GM21381 (cell line): ENCODE data around the gene ATP6V1G3.
"Not testable (repeated sequence)": the region's sequence is repeated elsewhere in the genome, so short reads cannot be mapped to it uniquely, and the experiment has no call there.

Source experiments
- ATAC-seq: cut with Tn5 transposase; IDR thresholded peaks from one replicate; pipeline ENCODE4 v1.9.1; 2021; ENCODE audit warnings: mild to moderate bottlenecking, moderate library complexity; ENCODE audit not compliant: unreplicated experiment

ATP6V1G3 gene

GRCh38 chr1:198498103-198498385 is 42.4 kb downstream of the ATP6V1G3 start:
- ATAC-seq = no peak

DNA sequence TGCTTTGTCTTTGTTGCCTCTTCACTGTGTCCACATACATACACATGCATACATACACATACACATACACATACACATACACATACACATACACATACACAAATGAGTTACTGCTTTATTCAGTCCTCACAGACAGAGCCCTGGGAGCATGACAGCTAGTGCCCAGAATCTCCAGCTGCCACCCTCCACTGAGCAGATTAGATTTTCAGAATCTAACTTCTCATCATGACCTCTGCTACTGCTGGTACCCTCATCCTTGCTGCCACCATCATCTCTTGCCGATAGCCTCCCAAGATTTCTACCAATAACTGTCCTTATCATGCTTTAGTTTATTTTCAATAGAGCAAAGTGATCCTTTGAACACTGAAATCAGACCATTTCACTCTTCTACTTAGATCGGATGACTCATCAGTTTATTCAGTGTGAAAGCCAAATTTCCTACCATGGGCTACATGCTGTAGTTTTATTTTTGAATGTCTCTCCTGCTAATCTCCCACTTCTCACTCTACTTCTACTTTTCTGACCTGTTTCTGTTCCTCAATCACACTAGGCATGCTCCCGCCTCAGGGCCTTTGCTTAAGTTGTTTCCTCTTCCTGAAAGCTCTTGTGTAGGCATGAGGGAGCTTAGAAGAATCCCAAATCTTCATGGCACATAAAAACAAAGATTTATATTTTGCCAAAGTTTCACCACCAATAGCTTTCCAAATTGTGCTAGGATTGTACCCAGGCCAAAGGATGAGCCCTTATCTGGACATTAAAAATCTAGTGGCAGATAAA is 43.0 kb downstream of the ATP6V1G3 start:
- ATAC-seq = peak; percentile 58

GRCh38 chr1:198496216-198497143 is 44.0 kb downstream of the ATP6V1G3 start:
- ATAC-seq = no peak

DNA sequence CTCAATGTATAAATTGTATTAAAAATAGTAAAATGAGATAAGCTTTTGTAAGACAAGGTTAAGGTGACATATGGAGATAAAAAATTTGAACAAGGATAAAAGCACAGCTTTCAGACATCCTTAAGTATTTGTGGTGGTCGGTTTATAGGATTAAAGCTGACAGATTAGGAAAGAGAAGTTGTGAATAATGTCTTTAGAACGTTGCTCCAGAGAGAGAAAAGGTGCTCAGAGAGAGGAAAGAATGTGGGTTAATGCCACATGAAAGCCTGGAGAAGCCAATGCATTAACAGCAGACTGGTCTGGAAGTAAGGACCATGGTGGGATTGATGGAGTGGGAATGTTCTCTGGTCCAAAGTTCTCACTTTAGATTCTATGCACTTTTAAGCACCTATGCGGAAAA is 44.8 kb downstream of the ATP6V1G3 start:
- no peak for ATAC-seq

GRCh38 chr1:198494658-198495103 is 45.8 kb downstream of the ATP6V1G3 start:
- ATAC-seq = no peak

DNA sequence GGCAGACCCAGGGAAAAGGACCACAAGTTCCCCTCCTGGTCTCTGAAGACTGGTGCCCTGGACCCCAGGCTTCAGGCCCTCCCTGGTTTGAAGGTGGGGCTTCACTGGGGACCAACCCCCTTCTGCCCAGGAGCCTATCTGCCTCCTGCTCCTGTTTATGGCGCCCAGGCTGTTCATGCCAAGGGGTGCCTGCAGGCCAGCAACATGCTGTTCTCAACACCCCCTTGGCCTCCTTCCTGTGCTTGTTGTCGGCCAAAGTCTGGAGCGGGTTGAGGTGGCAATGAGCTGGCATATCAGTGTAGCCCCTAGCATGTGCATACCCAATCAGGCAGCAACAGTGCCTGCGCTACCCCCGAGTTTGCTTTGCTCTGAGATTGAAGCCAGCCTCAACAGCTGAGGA is 46.3 kb downstream of the ATP6V1G3 start:
- no peak for ATAC-seq

DNA sequence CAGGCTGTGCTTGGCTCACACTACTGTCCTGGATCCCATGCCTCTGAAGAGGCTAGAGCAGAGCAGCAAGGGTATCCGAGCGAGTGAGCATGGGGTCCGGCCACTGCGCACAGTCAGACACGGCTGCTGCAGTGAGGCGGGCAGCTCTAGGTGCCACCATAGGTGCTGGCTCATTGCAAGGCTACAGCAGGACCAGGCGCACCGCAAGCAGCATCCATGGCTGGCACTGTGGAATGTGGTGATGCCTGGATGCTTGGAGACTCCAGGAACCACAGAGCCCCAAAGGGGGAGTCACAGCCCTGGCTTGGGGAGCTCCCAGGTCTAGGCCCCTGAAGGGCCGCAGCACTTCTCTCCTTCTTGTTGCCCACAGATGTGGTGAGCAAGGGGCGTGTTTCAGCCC is 47.2 kb downstream of the ATP6V1G3 start:
- no peak for ATAC-seq

GRCh38 chr1:198492872-198493271 is 47.6 kb downstream of the ATP6V1G3 start:
- no peak for ATAC-seq

DNA sequence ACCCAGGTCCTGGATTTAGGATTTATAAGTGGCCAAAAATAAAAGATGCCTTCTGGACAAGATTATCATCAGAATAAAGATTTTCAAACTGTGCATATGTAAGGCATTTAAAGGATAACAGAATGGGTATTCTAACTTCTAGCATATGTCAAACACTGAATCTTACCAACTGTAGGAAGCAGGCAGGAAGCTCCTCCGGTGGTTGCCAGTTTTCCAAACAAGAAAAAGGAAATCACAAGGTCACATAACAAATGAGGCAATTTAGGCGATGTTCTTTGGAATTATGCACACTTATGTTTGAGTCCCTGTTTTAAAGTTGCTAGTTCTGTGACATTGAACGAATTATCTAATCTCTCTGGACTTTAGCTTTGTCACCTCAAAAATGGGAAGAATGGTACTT is 48.9 kb downstream of the ATP6V1G3 start:
- ATAC-seq = no peak

GRCh38 chr1:198491028-198491427 is 49.5 kb downstream of the ATP6V1G3 start:
- no peak for ATAC-seq

- ATAC-seq = no peak
These were observed 50.3 kb downstream of the ATP6V1G3 start for GRCh38 chr1:198490224-198490623.

DNA sequence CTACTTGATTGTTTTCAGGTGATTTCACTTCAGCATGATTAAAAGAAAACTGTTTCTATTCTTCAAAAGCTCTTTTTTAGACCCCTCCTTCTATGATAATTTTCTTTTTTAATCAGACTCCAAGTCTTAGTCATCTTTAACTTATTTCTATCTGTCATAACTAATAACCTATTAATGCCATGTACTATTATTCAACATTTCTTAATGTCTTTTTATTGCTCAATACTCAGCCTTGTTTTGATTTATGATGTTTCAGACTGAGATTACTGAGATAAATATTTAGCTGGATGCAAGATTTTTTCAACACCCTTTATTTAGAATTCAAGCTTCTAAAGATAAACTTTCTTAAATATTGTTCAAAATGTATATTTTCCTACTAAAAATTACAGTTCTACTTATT is 53.6 kb downstream of the ATP6V1G3 start:
- ATAC-seq = no peak

DNA sequence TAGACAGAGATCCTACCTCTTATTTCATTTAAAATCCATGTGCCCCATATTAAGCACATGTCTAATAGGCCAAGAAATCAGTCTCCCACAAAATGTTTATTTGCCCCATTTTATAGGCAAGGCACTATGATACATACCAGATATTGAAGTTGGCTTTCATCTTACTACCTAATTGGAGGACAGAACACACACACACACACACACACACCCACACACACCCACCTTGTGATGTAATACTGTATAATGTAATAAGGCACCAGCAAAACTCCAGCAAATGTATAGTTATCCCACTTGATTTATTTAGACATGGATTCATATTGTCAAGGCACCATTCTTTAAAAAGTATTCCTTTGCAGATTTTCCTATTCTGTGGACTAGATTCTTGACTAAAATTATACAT is 56.8 kb downstream of the ATP6V1G3 start:
- ATAC-seq = no peak

GRCh38 chr1:198483006-198483405 is 57.5 kb downstream of the ATP6V1G3 start:
- no peak for ATAC-seq

DNA sequence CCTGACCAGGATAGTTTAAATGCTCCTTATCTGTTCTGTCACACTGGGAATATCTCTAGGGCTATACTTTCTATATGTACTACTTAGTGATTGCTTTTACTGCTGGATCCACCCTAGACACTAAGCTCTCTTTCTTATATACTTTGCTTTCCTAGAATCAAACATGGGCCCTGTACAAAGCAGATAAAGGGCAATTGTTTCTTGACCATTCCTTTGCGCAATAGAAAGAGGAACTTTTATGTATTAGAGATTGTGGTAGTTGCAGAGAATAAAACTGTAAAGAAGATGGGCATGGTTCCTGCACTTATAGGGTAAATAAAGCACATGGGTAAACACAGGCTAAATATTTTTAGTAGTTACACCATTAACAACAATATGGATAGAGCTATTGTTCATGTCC is 58.8 kb downstream of the ATP6V1G3 start:
- no peak for ATAC-seq

GRCh38 chr1:198480876-198481275 is 59.6 kb downstream of the ATP6V1G3 start:
- ATAC-seq = no peak

DNA sequence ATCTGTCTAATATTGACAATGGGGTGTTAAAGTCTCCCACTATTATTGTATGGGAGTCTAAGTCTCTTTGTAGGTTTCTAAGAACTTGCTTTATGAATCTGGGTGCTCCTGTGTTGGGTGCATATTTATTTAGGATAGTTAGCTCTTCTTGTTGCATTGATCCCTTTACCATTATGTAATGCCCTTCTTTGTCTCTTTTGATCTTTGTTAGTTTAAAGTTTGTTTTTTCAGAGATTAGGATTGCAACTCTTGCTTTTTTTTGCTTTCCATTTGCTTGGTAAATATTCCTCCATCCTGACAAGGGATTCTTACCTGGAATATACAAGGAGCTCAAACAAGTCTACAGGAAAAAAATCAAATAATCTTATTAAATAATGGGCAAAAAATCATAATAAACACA is 63.1 kb downstream of the ATP6V1G3 start:
- ATAC-seq = not testable (repeated sequence)
